ENCODE measurements around the gene PTRHD1.

The PTRHD1 gene

GRCh38 chr2:24762518-24762917 lies 30.7 kb downstream of the PTRHD1 start:
- DNase-seq (ENCODE audit: low read depth in 1 of 2, low spot score in 1 of 2): no peak

- DNase-seq (ENCODE audit: low read depth in 1 of 2, low spot score in 1 of 2): no peak
Observed at GRCh38 chr2:24761866-24762265, 31.3 kb downstream of the PTRHD1 start.

- DNase-seq (ENCODE audit: low read depth in 1 of 2, low spot score in 1 of 2): no peak
Observed at GRCh38 chr2:24756789-24757188, 36.4 kb downstream of the PTRHD1 start.

- DNase-seq (ENCODE audit: low read depth in 1 of 2, low spot score in 1 of 2): no peak
Observed at GRCh38 chr2:24754985-24755705, 38.0 kb downstream of the PTRHD1 start.

GRCh38 chr2:24749069-24749691 lies 44.0 kb downstream of the PTRHD1 start:
- DNase-seq (ENCODE audit: low read depth in 1 of 2, low spot score in 1 of 2): no peak

GRCh38 chr2:24747299-24747698 lies 45.9 kb downstream of the PTRHD1 start:
- DNase-seq (ENCODE audit: low read depth in 1 of 2, low spot score in 1 of 2): no peak

GRCh38 chr2:24745825-24746224 lies 47.4 kb downstream of the PTRHD1 start:
- no peak for DNase-seq (ENCODE audit: low read depth in 1 of 2, low spot score in 1 of 2)

GRCh38 chr2:24744356-24744755 lies 48.8 kb downstream of the PTRHD1 start:
- DNase-seq (ENCODE audit: low read depth in 1 of 2, low spot score in 1 of 2): no peak

- no peak for DNase-seq (ENCODE audit: low read depth in 1 of 2, low spot score in 1 of 2)
Observed at GRCh38 chr2:24743924-24744323, 49.3 kb downstream of the PTRHD1 start.

GRCh38 chr2:24742730-24743129 lies 50.5 kb downstream of the PTRHD1 start:
- DNase-seq (ENCODE audit: low read depth in 1 of 2, low spot score in 1 of 2): no peak

GRCh38 chr2:24740142-24740541 lies 53.0 kb downstream of the PTRHD1 start:
- no peak for DNase-seq (ENCODE audit: low read depth in 1 of 2, low spot score in 1 of 2)

All from activated CD4-positive, alpha-beta T cell treated with anti-CD3 and anti-CD28 coated beads, Interleukin-2, amount 50 U/mL, for 24 hours (primary cell).